Stimulated activated CD8-positive, alpha-beta memory T cell treated with anti-CD3 and anti-CD28 coated beads, Interleukin-12 subunit alpha, Interleukin-12 subunit beta, amount 100 ng/mL, for 24 hours (primary cell): ENCODE results near the gene ADGRA1.
"Not testable (repeated sequence)": the region's sequence is repeated elsewhere in the genome, so short reads cannot be mapped to it uniquely, and the experiment has no call there.

Experiments
- DNase-seq: peaks from one replicate; pipeline ENCODE4 v3.0.0-alpha.2; 2020; ENCODE audit errors: extremely low read depth

The ADGRA1 gene

GRCh38 chr10:133162910-133163856 is 75.5 kb downstream of the ADGRA1 start:
- no peak for DNase-seq

DNA sequence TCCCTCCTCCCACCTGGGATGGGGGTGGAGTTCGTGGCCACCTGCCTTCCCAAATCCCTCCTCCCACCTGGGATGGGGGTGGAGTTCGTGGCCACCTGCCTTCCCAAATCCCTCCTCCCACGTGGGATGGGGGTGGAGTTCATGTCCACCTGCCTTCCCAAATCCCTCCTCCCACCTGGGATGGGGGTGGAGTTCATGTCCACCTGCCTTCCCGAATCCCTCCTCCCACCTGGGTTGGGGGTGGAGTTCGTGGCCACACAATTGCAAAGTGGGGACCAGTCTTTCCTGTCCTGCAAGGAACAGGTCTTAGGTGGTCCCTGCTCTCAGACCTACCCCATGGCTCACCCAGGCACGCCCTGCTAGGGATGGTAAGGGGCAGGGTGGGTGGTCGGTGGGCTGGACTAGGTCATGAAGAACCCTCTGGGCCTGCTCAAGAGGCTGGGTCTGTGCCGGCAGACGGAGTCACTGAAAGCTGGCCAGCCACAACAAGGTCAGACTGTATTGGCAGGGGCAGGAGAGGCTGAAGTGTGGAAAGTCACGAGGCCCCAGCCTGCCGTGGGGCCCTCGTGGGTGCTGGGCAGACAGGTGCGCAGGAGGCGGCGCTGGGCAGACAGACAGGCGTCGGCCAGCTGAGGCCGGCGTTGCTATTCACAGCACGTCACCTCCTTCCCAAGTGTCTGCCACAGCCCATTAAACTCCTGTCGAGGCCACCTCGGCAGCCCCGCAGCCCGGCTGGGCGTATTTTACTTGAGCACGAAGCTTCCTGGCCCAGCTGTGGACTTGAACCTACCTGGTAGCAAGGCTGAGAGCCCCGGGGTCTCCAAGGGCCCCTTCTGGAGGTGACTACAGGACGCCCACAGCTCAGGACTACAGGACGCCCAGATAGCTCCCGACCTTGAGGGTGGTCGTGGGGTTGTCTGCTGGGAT is 76.4 kb downstream of the ADGRA1 start:
- no peak for DNase-seq

DNA sequence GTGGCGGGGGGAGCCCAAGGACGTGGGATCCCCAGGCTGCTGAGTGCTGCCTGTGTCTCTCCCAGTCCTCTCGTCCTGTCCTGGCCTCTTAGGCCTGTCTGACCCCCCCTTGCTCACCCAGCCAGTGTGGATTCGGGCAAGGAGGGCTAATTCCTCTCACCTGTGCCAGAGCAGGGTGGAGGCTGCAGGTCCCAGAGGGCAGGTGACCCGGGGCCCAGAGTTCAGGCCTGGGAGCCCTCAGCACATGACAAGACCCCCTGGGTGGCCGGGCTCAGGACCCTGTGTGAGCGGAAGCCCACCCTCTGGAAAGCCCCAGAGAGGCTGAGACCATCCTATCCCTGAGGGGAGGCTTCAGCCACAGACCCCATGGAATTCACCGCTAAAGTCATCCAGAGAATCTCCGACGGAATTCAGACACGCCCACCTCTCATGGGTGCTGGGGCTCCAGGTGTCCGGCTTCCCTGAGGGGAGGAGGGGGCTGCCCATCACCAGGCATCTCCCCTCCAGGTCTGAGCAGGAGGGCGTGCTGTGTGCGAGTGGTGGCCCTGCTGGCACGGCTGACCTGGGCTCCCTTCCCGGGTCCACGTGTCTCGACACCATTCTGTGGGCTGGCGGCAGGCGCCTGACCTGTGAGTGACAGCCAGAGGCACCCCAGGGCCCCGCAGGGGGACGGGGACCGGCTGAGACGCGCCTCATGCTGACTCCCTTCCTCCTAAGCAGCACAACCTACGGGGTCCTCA is 77.3 kb downstream of the ADGRA1 start:
- DNase-seq, result no peak

GRCh38 chr10:133165556-133166503 is 78.1 kb downstream of the ADGRA1 start:
- no peak for DNase-seq

DNA sequence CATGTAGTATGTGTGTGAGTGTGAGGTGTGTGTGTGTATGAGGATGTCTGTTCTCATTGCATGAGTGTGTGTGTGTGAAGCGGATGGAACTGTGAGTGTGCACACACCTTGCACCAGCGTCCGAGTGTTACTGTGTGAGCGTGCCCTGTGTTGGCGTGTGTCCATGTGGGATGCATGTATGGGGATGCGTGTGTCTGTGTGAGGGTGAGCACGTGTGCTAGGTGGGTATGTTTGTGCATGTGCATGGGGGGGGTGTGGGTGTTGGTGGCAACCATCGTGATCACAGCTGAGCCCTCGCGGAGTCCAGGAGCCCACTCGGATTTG is 78.7 kb downstream of the ADGRA1 start:
- DNase-seq, result no peak

- no peak for DNase-seq
Observed at GRCh38 chr10:133166828-133167692, 79.3 kb downstream of the ADGRA1 start.

DNA sequence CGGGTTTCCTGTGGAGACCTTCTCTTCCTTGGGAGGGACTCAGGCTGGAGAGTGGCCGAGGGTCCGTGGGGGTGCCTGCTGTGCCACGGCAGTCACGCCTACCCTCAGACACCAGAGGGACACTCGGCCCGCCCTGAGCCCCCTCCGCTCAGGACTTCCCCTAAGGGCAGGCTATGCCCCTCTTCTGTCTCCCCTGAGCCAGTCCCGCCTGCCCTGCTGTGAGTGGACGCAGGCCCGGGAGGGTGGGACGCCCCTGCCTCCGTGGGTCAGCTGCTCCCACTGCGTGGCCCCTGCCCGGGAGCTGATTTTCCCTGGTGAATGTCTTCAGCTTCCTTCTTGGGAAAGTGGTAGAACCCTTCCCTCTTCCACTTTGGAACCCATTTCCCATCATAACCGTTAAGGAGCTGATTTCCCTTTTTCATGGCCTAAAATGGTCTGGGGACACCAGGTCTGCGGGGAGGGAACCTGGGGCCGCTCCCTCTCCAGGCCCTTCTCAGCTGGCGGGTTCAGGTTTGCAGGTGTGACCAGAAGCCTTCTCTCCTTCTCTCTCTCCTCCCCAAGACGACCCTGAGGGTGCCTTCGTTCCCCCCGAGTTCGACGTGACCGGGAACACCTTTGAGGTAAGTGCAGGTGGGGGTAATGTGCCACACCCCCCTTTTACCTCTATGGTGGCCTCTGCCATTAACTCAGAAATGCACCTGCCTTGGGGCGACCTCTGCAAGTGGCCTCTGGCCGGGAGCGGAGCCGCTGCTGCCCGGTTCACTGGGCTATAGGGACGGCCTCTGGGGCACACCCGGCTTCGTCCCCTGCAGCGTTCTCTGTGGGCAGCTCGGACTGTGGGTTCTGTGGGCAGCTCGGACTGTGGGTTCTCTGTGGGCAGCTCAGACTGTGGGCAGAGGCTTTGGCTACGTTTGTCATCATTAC is 80.2 kb downstream of the ADGRA1 start:
- no peak for DNase-seq

DNA sequence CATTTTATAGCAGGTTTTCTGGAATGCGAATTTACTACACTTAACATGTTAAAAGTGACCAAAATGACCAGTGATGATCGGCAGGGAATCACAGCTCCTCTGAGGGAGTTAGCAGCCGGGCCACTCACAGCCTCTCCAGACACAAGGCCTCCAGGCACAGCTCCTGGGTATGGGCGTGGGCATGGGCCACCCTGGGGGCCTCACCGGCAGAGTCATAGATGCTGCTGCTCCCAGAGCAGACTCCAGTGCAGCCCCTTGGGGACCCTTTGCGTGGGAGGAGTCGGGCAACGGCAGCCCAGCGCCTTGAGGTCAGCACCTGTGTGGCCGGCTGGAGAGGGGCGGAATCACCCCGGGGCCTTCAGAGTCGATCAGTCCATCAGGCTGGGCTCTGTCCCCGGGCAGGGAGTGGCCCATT is 80.9 kb downstream of the ADGRA1 start:
- DNase-seq, result no peak

DNA sequence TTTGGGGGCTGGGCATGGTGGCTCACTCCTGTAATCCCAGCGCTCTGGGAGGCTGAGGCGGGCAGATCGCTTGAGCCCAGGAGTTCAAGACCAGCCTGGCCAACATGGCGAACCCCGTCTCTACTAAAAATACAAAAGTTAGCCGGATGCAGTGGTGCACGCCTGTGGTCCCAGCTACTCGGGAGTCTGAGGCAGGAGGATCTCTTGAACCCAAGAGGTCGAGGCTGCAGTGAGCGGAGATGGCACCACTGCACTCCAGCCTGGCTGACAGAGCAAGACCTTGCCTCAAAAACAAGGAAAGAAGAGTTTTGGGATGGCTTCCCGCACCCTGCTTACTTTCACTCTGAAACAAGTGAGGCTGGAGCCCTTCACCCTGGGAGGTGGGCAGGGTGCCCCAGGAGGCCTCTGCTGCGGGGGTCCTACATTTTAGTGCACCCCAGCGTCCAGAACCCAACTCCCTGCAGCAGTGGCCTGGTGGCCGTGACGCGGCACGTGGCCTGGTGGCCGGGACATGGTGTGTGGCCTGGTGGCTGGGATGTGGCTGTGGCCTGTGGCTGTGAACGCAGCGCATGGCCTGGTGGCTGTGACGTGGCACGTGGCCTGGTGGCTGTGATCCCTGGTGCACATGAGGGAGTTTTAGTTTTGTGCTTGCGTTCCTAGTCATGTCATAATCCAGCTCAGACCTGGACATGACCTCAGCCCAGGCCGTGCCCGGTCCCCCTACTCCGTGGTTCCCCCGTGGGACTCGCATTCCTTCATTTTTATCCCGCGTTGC is 81.6 kb downstream of the ADGRA1 start:
- no peak for DNase-seq

- no peak for DNase-seq
Observed at GRCh38 chr10:133170092-133170491, 82.4 kb downstream of the ADGRA1 start.

DNA sequence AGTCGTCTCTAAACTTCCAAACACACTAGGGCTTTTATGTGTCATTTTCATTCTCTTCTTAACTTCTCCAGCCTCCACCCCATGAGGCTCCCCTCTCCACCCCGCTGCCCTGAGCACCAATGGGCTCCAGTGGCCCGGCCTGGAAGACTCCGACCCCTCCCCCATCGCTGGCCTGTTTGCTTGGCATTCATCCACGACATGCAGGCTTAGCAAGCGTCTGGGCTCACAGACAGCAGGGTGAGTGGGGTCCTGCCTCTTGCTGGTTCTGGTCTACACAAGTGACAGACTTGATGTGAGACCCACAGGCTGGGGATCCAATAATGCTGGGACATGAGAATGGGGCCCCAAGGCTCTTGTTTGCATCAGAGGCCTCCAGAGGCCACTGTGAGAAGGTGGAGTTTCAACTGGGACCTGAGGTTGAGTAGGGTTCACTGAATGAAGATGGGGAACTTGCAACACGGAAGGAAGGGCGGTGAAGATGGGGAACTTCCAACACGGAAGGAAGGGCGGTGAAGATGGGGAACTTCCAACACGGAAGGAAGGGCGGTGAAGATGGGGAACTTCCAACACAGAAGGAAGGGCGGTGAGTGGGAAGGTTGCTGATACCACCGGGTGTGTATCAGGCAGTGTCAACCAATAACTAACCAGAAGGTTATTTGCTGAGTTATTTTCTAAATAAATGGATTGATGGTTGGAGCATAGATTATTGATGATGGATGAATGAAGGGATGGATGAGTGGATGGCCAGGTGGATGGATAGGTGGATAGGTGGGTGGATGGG is 86.3 kb downstream of the ADGRA1 start:
- no peak for DNase-seq

GRCh38 chr10:133174689-133175263 is 87.1 kb downstream of the ADGRA1 start:
- no peak for DNase-seq

- not testable (repeated sequence) for DNase-seq
Observed at GRCh38 chr10:133175624-133176023, 87.9 kb downstream of the ADGRA1 start.

DNA sequence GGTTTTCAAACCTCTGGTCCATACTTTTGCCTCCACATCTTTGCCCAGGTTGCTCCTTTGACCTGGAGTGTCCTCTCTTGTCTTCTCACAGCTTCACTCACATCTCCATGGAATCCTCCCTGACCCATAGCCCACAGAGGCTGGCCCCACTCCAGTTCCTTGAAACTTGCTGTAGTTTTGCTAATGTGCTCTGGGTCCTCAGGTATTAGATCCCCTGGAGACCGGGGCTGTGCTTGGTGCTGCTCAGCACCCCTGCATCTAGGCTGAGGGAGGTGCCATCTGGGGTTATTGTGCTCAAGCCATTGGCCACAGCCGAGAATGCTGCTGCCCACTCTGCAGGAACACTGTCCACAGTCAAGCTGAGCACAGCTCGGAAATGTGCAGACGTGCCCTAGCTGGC is 88.8 kb downstream of the ADGRA1 start:
- DNase-seq, result no peak

GRCh38 chr10:133177380-133178157 is 89.8 kb downstream of the ADGRA1 start:
- no peak for DNase-seq
